ENCODE measurements around the gene RNF144A. TPM values are rescaled to one million over a fixed set of nuclear protein-coding genes. Genes with fewer than 3 reads are reported as not detected.

Gene RNF144A
- polyA plus RNA-seq, 4 donors, result 1.4 to 5.0 (median 2.7) TPM

- 86 to 94% (median 92%) methylated on average over 1 of the region's 1 CpG for WGBS, 3 donors
- Histone ChIP-seq H3K9me3 (ENCODE audit: control insufficient read depth in 2 of 2, insufficient read depth in 1 of 2, low read depth in 1 of 2, low read length in 1 of 2) (no peaks in the 10 kb centered on the region), H3K27me3 (ENCODE audit: control insufficient read depth in 3 of 3, insufficient read depth in 3 of 3, low read length in 3 of 3) (no peaks in the 10 kb centered on the region), H3K27ac (ENCODE audit: low read depth in 1 of 3, low read length in 2 of 3) (no peak overlapping the region), H3K4me3 (ENCODE audit: low read depth in 1 of 3, low read length in 3 of 3) (no peak overlapping the region), H3K4me1 (ENCODE audit: control insufficient read depth in 3 of 3, insufficient read depth in 2 of 3, low read depth in 1 of 3, low read length in 2 of 3) (no peaks in the 10 kb centered on the region), H3K36me3 (ENCODE audit: control insufficient read depth in 3 of 3, insufficient read depth in 2 of 3, low read depth in 1 of 3, low read length in 3 of 3) (no peaks in the 10 kb centered on the region)
- no peak for FAIRE-seq
- no peak for DNase-seq
Observed at GRCh38 chr2:6951046-6951445, 33.8 kb downstream of the RNF144A start.

DNA sequence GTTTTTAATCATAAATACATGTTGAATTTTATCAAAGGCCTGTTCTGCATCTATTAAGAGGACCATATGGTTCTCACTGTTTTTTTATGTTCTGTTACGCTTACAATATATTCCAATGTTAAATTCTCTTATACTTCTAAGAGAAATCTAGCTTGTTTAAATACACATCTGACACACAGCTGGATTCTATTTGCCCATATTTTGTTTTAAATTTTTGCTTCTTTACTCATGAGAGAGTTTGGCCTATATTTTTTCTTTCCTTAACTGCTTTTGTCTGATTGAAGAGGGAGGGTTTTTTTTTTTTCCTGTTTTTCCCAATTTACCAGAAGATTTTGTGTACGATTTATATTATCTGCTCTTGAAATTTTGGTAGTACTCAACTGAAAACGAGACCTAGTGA, 34.9 kb downstream of the RNF144A start:
- Histone ChIP-seq H3K4me1 (ENCODE audit: control insufficient read depth in 3 of 3, insufficient read depth in 2 of 3, low read depth in 1 of 3, low read length in 2 of 3) (no peaks in the 10 kb centered on the region), H3K9me3 (ENCODE audit: control insufficient read depth in 2 of 2, insufficient read depth in 1 of 2, low read depth in 1 of 2, low read length in 1 of 2) (no peaks in the 10 kb centered on the region), H3K36me3 (ENCODE audit: control insufficient read depth in 3 of 3, insufficient read depth in 2 of 3, low read depth in 1 of 3, low read length in 3 of 3) (no peaks in the 10 kb centered on the region), H3K27me3 (ENCODE audit: control insufficient read depth in 3 of 3, insufficient read depth in 3 of 3, low read length in 3 of 3) (no peaks in the 10 kb centered on the region), H3K4me3 (ENCODE audit: low read depth in 1 of 3, low read length in 3 of 3) (no peak overlapping the region), H3K27ac (ENCODE audit: low read depth in 1 of 3, low read length in 2 of 3) (no peak overlapping the region)
- WGBS, 3 donors, result 64 to 94% (median 66%) methylated on average over 3 of the region's 3 CpGs
- FAIRE-seq, result no peak
- DNase-seq, result no peak

DNA sequence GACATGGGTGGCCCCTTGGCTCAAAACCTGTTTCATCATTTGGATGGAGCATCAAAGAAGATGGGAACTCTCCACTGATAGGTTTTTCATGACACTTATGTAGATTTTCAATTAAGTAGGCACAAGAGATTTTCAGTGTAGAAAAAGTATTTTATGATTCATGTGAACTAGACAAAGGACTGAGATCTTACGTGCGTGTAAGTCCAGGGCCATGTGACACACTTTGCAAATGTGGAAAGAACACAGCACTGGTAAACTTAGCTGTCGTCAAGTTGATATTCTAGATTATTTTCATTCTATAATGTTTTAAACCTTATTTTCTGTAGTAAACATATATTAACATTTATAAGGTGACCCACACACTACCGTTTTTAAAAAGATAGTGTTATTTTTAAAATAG, 37.4 kb downstream of the RNF144A start:
- Histone ChIP-seq H3K4me1 (ENCODE audit: control insufficient read depth in 3 of 3, insufficient read depth in 2 of 3, low read depth in 1 of 3, low read length in 2 of 3) (no peaks in the 10 kb centered on the region), H3K4me3 (ENCODE audit: low read depth in 1 of 3, low read length in 3 of 3) (no peak overlapping the region), H3K36me3 (ENCODE audit: control insufficient read depth in 3 of 3, insufficient read depth in 2 of 3, low read depth in 1 of 3, low read length in 3 of 3) (no peaks in the 10 kb centered on the region), H3K27me3 (ENCODE audit: control insufficient read depth in 3 of 3, insufficient read depth in 3 of 3, low read length in 3 of 3) (no peaks in the 10 kb centered on the region), H3K27ac (ENCODE audit: low read depth in 1 of 3, low read length in 2 of 3) (no peak overlapping the region), H3K9me3 (ENCODE audit: control insufficient read depth in 2 of 2, insufficient read depth in 1 of 2, low read depth in 1 of 2, low read length in 1 of 2) (no peaks in the 10 kb centered on the region)
- 89 to 91% (median 90%) methylated on average over 4 of the region's 4 CpGs for WGBS, 3 donors
- DNase-seq, result no peak
- no peak for FAIRE-seq

DNA sequence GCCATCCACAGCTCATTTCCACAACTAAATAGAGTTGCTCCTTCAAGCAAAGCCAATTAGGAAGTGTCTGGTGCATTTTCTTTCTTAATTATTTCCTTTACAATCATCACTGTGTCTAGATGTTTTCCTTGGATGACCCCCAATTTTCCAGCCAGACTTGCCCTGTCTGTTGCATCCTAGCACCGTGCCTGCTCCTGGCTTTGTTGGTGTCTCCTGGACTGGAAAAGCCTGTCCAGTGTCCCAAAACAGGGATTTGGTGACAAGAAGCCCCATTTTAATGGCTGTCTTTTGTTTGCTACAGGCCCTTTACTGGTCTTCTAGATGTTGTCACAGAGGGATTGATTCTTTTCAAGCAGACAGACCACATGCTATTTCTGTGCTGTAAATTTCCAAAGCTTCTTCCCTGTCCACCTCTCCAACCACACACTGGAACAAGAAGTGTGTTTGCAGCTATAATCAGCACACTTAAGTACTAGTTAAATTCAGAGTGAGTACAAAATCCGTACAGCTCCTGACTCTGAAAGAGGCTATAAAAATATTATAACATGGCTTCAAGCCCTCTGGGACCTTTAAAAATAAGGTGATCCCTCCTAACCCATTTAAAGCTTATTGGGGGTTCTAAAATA, 38.4 kb downstream of the RNF144A start:
- Histone ChIP-seq H3K27me3 (ENCODE audit: control insufficient read depth in 3 of 3, insufficient read depth in 3 of 3, low read length in 3 of 3) (no peaks in the 10 kb centered on the region), H3K4me1 (ENCODE audit: control insufficient read depth in 3 of 3, insufficient read depth in 2 of 3, low read depth in 1 of 3, low read length in 2 of 3) (no peaks in the 10 kb centered on the region), H3K36me3 (ENCODE audit: control insufficient read depth in 3 of 3, insufficient read depth in 2 of 3, low read depth in 1 of 3, low read length in 3 of 3) (no peaks in the 10 kb centered on the region), H3K4me3 (ENCODE audit: low read depth in 1 of 3, low read length in 3 of 3) (no peak overlapping the region), H3K27ac (ENCODE audit: low read depth in 1 of 3, low read length in 2 of 3) (no peak overlapping the region), H3K9me3 (ENCODE audit: control insufficient read depth in 2 of 2, insufficient read depth in 1 of 2, low read depth in 1 of 2, low read length in 1 of 2) (no peaks in the 10 kb centered on the region)
- no peak for FAIRE-seq
- DNase-seq, result no peak
- WGBS, 3 donors, result 78 to 80% (median 79%) methylated on average over 2 of the region's 2 CpGs

GRCh38 chr2:6956566-6956965, 39.4 kb downstream of the RNF144A start:
- Histone ChIP-seq H3K36me3 (ENCODE audit: control insufficient read depth in 3 of 3, insufficient read depth in 2 of 3, low read depth in 1 of 3, low read length in 3 of 3) (no peaks in the 10 kb centered on the region), H3K4me1 (ENCODE audit: control insufficient read depth in 3 of 3, insufficient read depth in 2 of 3, low read depth in 1 of 3, low read length in 2 of 3) (no peaks in the 10 kb centered on the region), H3K27ac (ENCODE audit: low read depth in 1 of 3, low read length in 2 of 3) (no peak overlapping the region), H3K9me3 (ENCODE audit: control insufficient read depth in 2 of 2, insufficient read depth in 1 of 2, low read depth in 1 of 2, low read length in 1 of 2) (no peaks in the 10 kb centered on the region), H3K4me3 (ENCODE audit: low read depth in 1 of 3, low read length in 3 of 3) (no peak overlapping the region), H3K27me3 (ENCODE audit: control insufficient read depth in 3 of 3, insufficient read depth in 3 of 3, low read length in 3 of 3) (no peaks in the 10 kb centered on the region)
- 58 to 81% (median 79%) methylated on average over 3 of the region's 3 CpGs for WGBS, 3 donors
- DNase-seq, result no peak
- FAIRE-seq, result no peak

DNA sequence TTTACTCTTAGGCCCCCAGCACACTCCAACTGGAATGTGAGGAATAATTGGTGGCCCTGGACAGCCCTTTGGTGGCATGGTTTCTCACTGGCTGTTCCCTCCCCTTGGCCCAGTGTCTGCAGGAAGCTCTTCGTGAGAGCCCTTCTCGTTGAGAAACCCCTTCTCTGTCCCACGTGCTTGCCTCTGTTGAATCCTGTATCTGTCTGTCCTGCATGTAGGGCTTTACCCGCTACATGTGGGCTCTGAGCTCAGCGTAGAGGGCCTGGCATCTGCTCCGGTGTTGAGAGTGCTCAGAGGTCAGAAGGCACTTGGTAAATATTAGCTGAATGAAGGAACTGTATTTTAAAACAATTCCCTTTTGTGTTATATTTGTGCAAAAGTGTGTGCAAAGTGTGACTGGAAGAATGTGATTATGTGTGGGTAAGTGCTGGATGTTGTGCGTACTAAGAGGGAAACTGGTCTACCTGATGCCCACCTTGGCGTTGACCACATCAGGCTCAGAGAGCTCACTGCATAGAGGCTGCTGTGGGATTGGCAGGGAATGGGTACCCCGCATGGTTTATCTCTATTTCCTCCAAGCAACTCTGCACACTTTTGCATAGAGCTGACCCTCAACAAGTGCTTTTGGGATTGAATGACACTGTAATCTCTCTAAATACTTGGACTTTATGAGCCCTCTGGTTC, 40.0 kb downstream of the RNF144A start:
- no peaks in the 10 kb centered on the region for H3K4me1 ChIP-seq (ENCODE audit: control insufficient read depth in 3 of 3, insufficient read depth in 2 of 3, low read depth in 1 of 3, low read length in 2 of 3)
- H3K36me3 ChIP-seq (ENCODE audit: control insufficient read depth in 3 of 3, insufficient read depth in 2 of 3, low read depth in 1 of 3, low read length in 3 of 3), result no peaks in the 10 kb centered on the region
- no peaks in the 10 kb centered on the region for H3K9me3 ChIP-seq (ENCODE audit: control insufficient read depth in 2 of 2, insufficient read depth in 1 of 2, low read depth in 1 of 2, low read length in 1 of 2)
- H3K27ac ChIP-seq (ENCODE audit: low read depth in 1 of 3, low read length in 2 of 3), result no peak overlapping the region
- WGBS, 3 donors, result 87 to 90% (median 90%) methylated on average over 9 of the region's 9 CpGs
- H3K27me3 ChIP-seq (ENCODE audit: control insufficient read depth in 3 of 3, insufficient read depth in 3 of 3, low read length in 3 of 3), result no peaks in the 10 kb centered on the region
- DNase-seq (no peak), FAIRE-seq (no peak)
- H3K4me3 ChIP-seq (ENCODE audit: low read depth in 1 of 3, low read length in 3 of 3), result no peak overlapping the region

- Histone ChIP-seq H3K9me3 (ENCODE audit: control insufficient read depth in 2 of 2, insufficient read depth in 1 of 2, low read depth in 1 of 2, low read length in 1 of 2) (no peaks in the 10 kb centered on the region), H3K4me1 (ENCODE audit: control insufficient read depth in 3 of 3, insufficient read depth in 2 of 3, low read depth in 1 of 3, low read length in 2 of 3) (no peaks in the 10 kb centered on the region), H3K27ac (ENCODE audit: low read depth in 1 of 3, low read length in 2 of 3) (no peak overlapping the region), H3K27me3 (ENCODE audit: control insufficient read depth in 3 of 3, insufficient read depth in 3 of 3, low read length in 3 of 3) (no peaks in the 10 kb centered on the region), H3K4me3 (ENCODE audit: low read depth in 1 of 3, low read length in 3 of 3) (no peak overlapping the region), H3K36me3 (ENCODE audit: control insufficient read depth in 3 of 3, insufficient read depth in 2 of 3, low read depth in 1 of 3, low read length in 3 of 3) (no peaks in the 10 kb centered on the region)
- 93 to 95% (median 95%) methylated on average over 15 of the region's 15 CpGs for WGBS, 3 donors
- DNase-seq (no peak), FAIRE-seq (no peak)
Observed at GRCh38 chr2:6957910-6958615, 40.9 kb downstream of the RNF144A start.

DNA sequence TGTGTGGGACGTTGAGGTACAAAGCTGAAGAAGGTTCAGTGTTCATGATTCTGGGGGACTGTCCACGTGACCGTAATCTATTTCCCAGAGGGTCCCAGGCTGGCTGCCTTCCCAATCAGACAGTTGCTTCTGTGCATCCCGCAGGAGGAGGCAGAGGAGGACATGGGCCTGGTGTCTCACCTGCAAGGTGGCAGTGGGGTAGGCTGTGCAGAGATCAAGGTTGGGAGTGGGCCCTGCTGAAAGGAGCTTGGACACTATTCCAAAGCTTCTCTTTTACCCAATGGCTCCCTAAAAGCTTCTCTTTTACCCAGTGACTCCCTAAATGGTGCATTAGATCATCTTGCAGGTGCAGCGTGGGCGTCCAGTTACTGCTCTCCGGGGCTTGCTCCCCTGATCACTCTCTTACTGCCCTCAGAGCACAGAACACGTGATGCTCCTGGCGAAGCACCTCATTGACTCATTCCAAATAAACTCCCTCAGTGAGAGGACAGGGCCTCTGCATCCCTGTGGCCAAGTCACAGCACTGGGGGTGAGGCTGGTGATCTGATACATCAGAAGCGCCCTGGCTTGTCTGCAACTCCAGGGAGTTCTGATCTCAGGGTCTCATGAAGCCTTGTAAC, 41.5 kb downstream of the RNF144A start:
- Histone ChIP-seq H3K4me3 (ENCODE audit: low read depth in 1 of 3, low read length in 3 of 3) (no peak overlapping the region), H3K27me3 (ENCODE audit: control insufficient read depth in 3 of 3, insufficient read depth in 3 of 3, low read length in 3 of 3) (no peaks in the 10 kb centered on the region), H3K36me3 (ENCODE audit: control insufficient read depth in 3 of 3, insufficient read depth in 2 of 3, low read depth in 1 of 3, low read length in 3 of 3) (no peaks in the 10 kb centered on the region), H3K27ac (ENCODE audit: low read depth in 1 of 3, low read length in 2 of 3) (no peak overlapping the region), H3K9me3 (ENCODE audit: control insufficient read depth in 2 of 2, insufficient read depth in 1 of 2, low read depth in 1 of 2, low read length in 1 of 2) (no peaks in the 10 kb centered on the region), H3K4me1 (ENCODE audit: control insufficient read depth in 3 of 3, insufficient read depth in 2 of 3, low read depth in 1 of 3, low read length in 2 of 3) (no peaks in the 10 kb centered on the region)
- FAIRE-seq (no peak), DNase-seq (no peak)
- 93 to 96% (median 95%) methylated on average over 10 of the region's 10 CpGs for WGBS, 3 donors

Data from small intestine (tissue), 7 donors.